ELR (cell line): Measurements from ENCODE around the gene APOA1.

Experiments used
- DNase-seq: peaks from one replicate; pipeline ENCODE4 v3.0.0-alpha.2; 2015; ENCODE audit warnings: low read depth

Gene APOA1

GRCh38 chr11:116788975-116789374 lies 48.4 kb downstream of the APOA1 start:
- no peak for DNase-seq

- DNase-seq = no peak
Measured at GRCh38 chr11:116788534-116788933, 48.9 kb downstream of the APOA1 start.

- DNase-seq = peak; percentile 74
Measured at GRCh38 chr11:116787786-116788486, 49.5 kb downstream of the APOA1 start, which contains the start of gene ZPR1. TSS of gene ZPR1 (minus strand) at chr11:116788023. CDS start at chr11:116787990, 33 bp downstream.

- DNase-seq = peak; percentile 40
Measured at GRCh38 chr11:116787436-116787785, 50.0 kb downstream of the APOA1 start.

- DNase-seq = no peak
Measured at GRCh38 chr11:116786966-116787365, 50.5 kb downstream of the APOA1 start.

GRCh38 chr11:116786326-116786725 lies 51.1 kb downstream of the APOA1 start:
- no peak for DNase-seq
